HG03342 (cell line): ENCODE results near the gene WSB1.

Source experiments
- ATAC-seq: cut with Tn5 transposase; IDR thresholded peaks from one replicate; pipeline ENCODE4 v1.9.1; 2021; ENCODE audit warnings: mild to moderate bottlenecking, moderate library complexity; ENCODE audit not compliant: unreplicated experiment

WSB1 gene

GRCh38 chr17:27354051-27354490 lies 60.2 kb downstream of the WSB1 start:
- ATAC-seq = peak; percentile 7

- no peak for ATAC-seq
Observed at GRCh38 chr17:27354491-27355081, 60.7 kb downstream of the WSB1 start.

GRCh38 chr17:27355419-27355818 lies 61.5 kb downstream of the WSB1 start:
- no peak for ATAC-seq

GRCh38 chr17:27356091-27356705 lies 62.3 kb downstream of the WSB1 start:
- no peak for ATAC-seq

- no peak for ATAC-seq
Observed at GRCh38 chr17:27357236-27357635, 63.3 kb downstream of the WSB1 start.

- no peak for ATAC-seq
Observed at GRCh38 chr17:27360507-27360906, 66.6 kb downstream of the WSB1 start.

- no peak for ATAC-seq
Observed at GRCh38 chr17:27361695-27362094, 67.8 kb downstream of the WSB1 start.

GRCh38 chr17:27362503-27362902 lies 68.6 kb downstream of the WSB1 start:
- no peak for ATAC-seq

GRCh38 chr17:27362909-27363308 lies 69.0 kb downstream of the WSB1 start:
- no peak for ATAC-seq

GRCh38 chr17:27363326-27363725 lies 69.4 kb downstream of the WSB1 start:
- no peak for ATAC-seq
